Mononuclear cell (primary cell): Measurements from ENCODE around the gene SIN3A. TPM values are rescaled to one million over a fixed set of nuclear protein-coding genes. Genes with fewer than 3 reads are reported as not detected.
"Not testable (repeated sequence)": the region's sequence is repeated elsewhere in the genome, so short reads cannot be mapped to it uniquely, and the experiment has no call there.

Experiments
- H3K27me3 ChIP-seq: 2 replicates; pipeline ENCODE4 v1.6.0; 2011; ENCODE audit warnings: low read length, control low read depth; ENCODE audit not compliant: insufficient read depth
- H3K4me1 ChIP-seq: 2 replicates; pipeline ENCODE4 v1.5.1; 2011; ENCODE audit warnings: mild to moderate bottlenecking, low read length, control low read depth; ENCODE audit not compliant: insufficient read depth
- H3K4me3 ChIP-seq: 2 replicates; pipeline ENCODE4 v1.5.1; 2011; ENCODE audit warnings: mild to moderate bottlenecking, low read length, moderate library complexity
- H3K9me3 ChIP-seq: 2 replicates; pipeline ENCODE4 v1.5.1; 2011; ENCODE audit warnings: low read depth, mild to moderate bottlenecking, control low read depth, low read length
- total RNA-seq: library from RNA; depleted of rRNA; stranded (reverse); fragments of >200 nt; gene quantifications from one replicate; pipeline ENCODE4 v1.2.3, GENCODE V29; 2012

SIN3A gene
- total RNA-seq, 1 donor: 100 TPM

- H3K27me3 ChIP-seq: no peaks in the 10 kb centered on the region
- H3K4me1 ChIP-seq: no peaks in the 10 kb centered on the region
- no peaks in the 10 kb centered on the region for H3K9me3 ChIP-seq
- no peak overlapping the region for H3K4me3 ChIP-seq
Observed at GRCh38 chr15:75359537-75360250, 91.8 kb downstream of the SIN3A start.

- H3K27me3 ChIP-seq: no peaks in the 10 kb centered on the region
- no peak overlapping the region for H3K4me3 ChIP-seq
- H3K9me3 ChIP-seq: no peaks in the 10 kb centered on the region
- no peaks in the 10 kb centered on the region for H3K4me1 ChIP-seq
Observed at GRCh38 chr15:75358771-75359536, 92.5 kb downstream of the SIN3A start.

- H3K27me3 ChIP-seq: no peaks in the 10 kb centered on the region
- no peak overlapping the region for H3K4me3 ChIP-seq
- H3K9me3 ChIP-seq: no peaks in the 10 kb centered on the region
- H3K4me1 ChIP-seq: no peaks in the 10 kb centered on the region
Observed at GRCh38 chr15:75357976-75358673, 93.4 kb downstream of the SIN3A start.

- H3K9me3 ChIP-seq: no peaks in the 10 kb centered on the region
- no peaks in the 10 kb centered on the region for H3K27me3 ChIP-seq
- H3K4me3 ChIP-seq: no peak overlapping the region
- H3K4me1 ChIP-seq: no peaks in the 10 kb centered on the region
Observed at GRCh38 chr15:75356517-75356916, 95.0 kb downstream of the SIN3A start.

GRCh38 chr15:75356006-75356405, 95.5 kb downstream of the SIN3A start:
- H3K9me3 ChIP-seq: no peaks in the 10 kb centered on the region

GRCh38 chr15:75355369-75355768, 96.1 kb downstream of the SIN3A start:
- Histone ChIP-seq H3K27me3 (no peaks in the 10 kb centered on the region), H3K4me3 (no peak overlapping the region), H3K9me3 (no peaks in the 10 kb centered on the region), H3K4me1 (peaks cover 6% of the 10 kb centered on the region)

More at GRCh38 chr15:75356006-75356405, 95.5 kb downstream of the SIN3A start:
- Histone ChIP-seq H3K4me3 (no peak overlapping the region), H3K27me3 (no peaks in the 10 kb centered on the region), H3K4me1 (no peaks in the 10 kb centered on the region)

- Histone ChIP-seq H3K27me3 (no peaks in the 10 kb centered on the region), H3K9me3 (no peaks in the 10 kb centered on the region), H3K4me3 (no peak overlapping the region), H3K4me1 (peaks cover 15% of the 10 kb centered on the region)
Observed at GRCh38 chr15:75354454-75354853, 97.0 kb downstream of the SIN3A start.

- Histone ChIP-seq H3K9me3 (no peaks in the 10 kb centered on the region), H3K4me1 (peaks cover 23% of the 10 kb centered on the region), H3K27me3 (peaks cover 2% of the 10 kb centered on the region), H3K4me3 (no peak overlapping the region)
Observed at GRCh38 chr15:75353604-75354003, 97.9 kb downstream of the SIN3A start.

GRCh38 chr15:75352186-75353080, 99.1 kb downstream of the SIN3A start:
- peaks cover 8% of the 10 kb centered on the region for H3K27me3 ChIP-seq
- peaks cover 35% of the 10 kb centered on the region for H3K4me1 ChIP-seq
- no peak overlapping the region for H3K4me3 ChIP-seq
- no peaks in the 10 kb centered on the region for H3K9me3 ChIP-seq

GRCh38 chr15:75350601-75351361, 100.7 kb downstream of the SIN3A start:
- H3K9me3 ChIP-seq: no peaks in the 10 kb centered on the region
- no peak overlapping the region for H3K4me3 ChIP-seq
- H3K27me3 ChIP-seq: peaks cover 21% of the 10 kb centered on the region
- peaks cover 44% of the 10 kb centered on the region for H3K4me1 ChIP-seq

GRCh38 chr15:75349851-75350588, 101.5 kb downstream of the SIN3A start:
- peaks cover 44% of the 10 kb centered on the region for H3K4me1 ChIP-seq
- H3K9me3 ChIP-seq: no peaks in the 10 kb centered on the region
- peaks cover 26% of the 10 kb centered on the region for H3K27me3 ChIP-seq
- no peak overlapping the region for H3K4me3 ChIP-seq

GRCh38 chr15:75349351-75349669, 102.2 kb downstream of the SIN3A start:
- Histone ChIP-seq H3K4me1 (peaks cover 44% of the 10 kb centered on the region), H3K27me3 (peaks cover 26% of the 10 kb centered on the region)
- H3K9me3 ChIP-seq, H3K4me3 ChIP-seq: not testable (repeated sequence)

- Histone ChIP-seq H3K4me3 (no peak overlapping the region), H3K9me3 (no peaks in the 10 kb centered on the region), H3K4me1 (peaks cover 44% of the 10 kb centered on the region)
Observed at GRCh38 chr15:75348562-75349350, 102.7 kb downstream of the SIN3A start.

More at GRCh38 chr15:75348562-75349350, 102.7 kb downstream of the SIN3A start:
- peaks cover 26% of the 10 kb centered on the region for H3K27me3 ChIP-seq
